ENCODE results near the gene FHIT.

Gene FHIT

DNA sequence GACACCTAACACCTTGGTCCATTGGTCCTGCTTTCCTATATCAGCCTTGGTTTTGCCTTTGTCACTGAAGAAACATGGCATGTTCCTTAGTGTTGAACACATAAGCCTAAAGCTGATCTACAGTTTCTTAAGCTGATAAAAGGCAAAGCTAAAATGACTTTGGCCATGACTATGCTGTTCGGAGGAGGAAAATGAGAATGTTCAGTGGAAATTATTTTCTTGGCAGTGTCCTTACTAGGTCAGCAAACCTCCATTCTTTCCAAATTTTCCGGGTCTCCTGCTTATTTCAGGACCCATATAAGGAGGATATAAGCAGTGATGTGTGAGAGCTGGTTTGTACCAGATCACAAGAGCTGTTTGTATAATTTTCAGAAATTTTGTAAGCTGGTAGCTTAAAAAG lies 1368.5 kb downstream of the FHIT start:
- DNase-seq, result no peak

DNA sequence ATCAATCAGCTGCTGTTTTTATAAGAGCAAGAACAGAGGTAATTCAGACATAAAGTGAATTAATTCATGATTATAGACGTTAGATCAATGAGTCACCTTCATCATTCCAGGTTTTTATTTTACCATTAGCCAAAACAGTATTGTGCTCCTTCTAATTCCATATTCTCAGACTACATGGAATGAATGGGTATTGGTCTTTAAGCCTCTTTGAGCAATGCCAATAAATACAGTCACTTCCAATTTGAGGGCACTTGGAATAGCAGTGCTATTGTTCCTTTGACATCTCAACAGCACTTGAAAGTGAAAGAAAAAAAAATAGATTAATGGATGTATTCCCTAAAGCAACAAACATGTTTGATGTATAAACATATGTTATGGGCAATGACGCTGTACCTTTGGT lies 1370.5 kb downstream of the FHIT start:
- DNase-seq, result no peak

DNA sequence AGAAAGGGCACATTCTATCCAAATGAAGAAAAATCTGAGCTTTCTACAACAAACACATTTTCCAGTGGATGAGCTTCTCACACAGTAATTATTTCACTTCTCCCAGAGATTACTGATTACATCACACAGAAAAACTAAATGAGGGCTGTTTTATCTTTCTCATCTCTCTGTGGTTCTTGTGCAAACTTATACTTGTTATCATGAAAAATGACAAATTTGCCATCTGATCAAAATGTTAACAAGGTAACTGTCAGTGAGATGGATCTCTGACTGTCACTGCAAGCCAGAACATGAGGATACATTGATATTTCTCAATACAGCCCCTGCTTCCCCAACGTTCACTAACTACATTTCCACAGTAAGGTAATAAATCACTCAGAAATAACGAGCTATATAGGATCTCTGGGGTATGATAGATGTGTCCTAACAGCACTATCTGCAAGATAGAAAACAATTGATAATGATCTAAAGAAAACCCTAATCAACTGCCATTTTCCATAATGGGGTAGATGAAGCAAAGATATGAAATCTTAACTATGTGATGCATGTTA lies 1372.1 kb downstream of the FHIT start:
- DNase-seq, result no peak

DNA sequence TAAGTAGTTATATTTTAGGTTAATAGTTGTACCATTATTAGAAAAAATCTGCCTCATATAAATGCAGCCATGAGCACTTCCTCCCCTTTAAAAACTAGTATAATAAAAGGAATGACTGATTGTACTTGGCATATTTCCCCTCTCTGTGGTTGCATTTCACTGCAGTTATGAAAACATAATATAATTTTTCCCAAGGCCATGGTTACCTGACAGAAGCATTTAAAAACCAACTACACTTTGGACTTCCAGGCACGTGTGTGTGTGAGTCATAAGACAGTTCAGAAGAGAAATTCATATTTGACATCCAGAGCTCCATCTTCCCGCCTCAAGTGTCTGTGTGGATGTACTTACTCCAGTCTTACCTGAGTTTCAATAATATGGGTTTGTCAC lies 1373.2 kb downstream of the FHIT start:
- no peak for DNase-seq

DNA sequence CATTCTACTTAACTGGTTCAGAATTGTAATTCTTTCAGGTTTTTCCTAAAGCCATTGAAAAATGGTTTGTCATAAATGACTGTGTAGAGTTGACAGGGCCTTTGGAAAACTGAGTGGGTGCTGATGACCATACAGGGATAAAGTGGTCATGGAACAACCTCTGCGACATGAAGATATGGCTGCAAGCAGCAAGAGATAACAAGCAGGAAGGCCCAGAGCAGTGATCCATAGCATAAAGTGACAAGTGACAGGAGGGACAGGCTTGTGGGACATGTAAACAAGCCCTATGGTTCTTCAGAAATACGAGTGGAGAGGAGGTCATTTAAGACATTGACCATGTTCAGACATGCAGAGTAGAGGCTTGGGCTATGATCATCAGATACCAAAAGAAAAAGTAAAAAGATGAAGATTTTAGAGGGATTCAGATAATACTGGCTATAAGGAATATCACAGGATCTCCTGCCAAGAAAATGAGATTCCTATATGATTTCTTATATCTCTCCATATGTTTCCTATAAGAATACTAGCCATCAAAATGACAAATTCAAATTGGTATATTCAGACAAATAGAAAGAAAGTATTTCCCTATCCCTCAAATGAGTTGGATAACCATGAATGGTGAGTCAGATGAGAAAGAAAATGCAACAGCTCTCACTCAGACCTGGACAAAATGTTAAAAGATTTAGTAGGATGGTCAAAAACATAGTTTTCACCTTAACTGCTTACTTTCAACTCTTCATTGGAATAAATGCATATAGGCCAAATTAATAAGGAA lies 1373.8 kb downstream of the FHIT start:
- no peak for DNase-seq

DNA sequence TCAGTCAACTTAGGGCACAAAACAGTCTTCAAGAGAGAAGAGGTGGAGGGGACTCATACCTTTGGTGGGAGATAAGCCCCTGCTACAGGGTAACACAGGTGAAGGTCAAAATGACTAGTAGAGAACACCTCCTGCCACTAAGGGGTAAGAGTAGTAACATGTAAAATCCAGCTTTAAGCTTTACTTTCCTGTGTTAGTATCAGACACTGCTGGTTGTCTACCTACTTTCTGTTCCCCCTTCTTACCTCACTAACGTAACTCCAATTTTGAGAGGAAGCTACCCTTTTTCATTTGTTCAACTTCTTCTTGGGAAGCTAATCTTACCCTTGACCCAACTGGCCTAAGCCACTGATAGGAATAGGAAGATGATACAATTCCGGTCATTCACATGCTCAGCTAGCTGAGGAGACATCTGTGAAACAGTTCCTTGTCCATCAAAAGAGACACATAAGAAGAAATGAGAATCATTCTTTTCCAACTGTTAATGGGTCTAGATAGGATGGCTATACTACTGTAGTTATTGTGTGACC lies 1374.7 kb downstream of the FHIT start:
- no peak for DNase-seq

DNA sequence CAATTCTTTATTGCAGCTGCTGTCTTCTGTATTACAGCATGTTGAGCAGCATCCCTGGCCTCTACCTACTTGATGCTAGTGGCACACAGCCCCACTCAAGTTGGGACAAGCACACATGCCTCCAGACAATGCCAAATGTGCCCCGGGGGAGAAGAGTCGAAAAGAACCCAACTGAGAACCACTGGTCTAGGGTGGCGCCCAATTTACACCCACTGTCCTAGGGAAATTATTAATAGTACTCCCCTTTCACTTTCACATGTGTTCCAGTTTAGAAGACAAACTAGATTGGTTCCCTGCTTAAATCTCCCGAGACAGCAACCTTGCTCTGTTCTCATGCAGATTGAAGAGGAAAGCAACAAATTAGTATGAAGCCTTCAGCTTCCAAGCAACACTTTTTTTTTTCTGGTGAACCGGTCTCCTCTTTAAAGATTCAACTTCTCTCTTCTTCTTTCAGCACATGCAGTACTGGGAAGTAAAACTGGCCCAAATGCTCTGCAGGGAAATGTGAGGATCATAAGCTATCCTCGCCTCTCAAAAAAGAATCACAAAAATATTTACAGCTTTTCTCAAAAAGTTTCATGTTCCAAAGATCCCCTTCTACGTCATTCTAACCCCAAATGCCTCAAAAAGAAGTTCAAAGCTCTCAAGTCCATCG lies 1377.5 kb downstream of the FHIT start:
- no peak for DNase-seq

DNA sequence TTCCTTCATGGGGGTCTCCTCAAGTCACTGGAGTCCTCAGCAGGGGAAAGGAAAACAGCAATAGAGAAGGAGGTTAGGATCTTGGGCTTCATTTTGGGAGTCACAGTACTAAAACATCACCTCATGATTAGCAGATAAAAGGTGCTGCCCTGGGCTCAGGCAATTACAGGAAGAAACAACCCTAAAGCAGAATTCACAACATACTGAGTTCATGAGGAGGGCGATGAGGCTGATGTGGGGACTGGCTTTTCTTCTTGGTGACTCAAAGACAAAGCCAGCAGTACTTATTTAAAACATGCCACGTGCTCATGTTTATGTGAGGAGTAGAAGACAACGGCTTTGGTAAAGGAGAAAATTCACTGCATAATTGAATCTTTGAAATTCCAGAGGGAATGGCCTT lies 1379.1 kb downstream of the FHIT start:
- no peak for DNase-seq

DNA sequence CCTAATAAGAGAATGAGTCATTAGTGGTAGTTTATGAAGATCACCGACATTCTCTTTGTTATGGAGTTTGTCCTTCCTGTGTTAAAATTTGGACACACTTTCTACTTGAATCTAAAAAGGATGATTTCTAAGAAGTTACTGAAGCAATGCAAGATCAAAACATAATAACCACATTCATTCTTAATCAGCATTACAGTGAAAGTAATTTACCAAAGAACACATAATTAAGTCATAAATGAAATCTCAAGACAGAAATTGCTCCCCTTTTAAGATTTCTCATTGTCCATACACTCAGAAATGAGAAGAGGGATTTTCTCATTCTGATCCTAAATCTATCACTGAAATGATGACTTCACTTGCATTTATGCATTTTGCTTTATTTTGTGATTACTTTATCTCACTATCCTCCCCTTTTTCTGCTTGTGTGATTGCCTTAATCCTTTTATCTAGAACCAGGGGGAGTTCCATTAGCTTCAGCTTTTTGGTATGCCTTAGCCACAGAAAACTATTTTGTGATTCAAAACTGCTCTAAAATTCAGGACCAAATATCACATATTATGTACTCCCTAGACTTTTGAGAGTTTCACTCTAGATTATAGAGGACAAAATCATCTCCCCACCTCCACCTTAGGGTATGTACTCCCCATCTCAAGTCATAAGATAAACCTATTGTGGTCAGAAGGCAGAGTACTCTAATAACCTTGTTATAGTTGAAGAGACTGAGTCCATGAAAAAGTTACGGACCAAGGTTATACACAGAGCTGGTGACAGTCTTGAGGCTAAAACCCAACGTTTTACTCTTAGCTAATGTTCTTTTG lies 1383.9 kb downstream of the FHIT start:
- no peak for DNase-seq

DNA sequence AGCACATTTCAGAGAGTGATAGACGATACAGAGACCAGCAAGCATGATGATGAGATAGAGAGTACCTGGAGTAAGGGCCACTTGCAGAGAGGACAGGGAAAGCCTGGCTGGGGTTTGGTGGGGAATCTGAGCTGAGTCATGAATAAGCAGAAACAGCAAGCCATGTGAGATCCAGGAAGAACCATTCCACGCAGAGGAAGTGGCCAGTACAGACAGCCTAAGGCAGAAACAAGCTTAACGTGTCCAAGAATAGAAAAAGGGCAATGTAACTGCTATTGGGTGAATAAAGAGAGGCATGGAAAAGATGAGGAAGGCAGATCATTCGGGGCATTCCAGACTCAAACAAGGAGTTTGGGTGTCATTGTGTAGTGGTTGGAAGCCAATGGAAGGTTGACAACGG lies 1385.2 kb downstream of the FHIT start:
- DNase-seq, result no peak

DNA sequence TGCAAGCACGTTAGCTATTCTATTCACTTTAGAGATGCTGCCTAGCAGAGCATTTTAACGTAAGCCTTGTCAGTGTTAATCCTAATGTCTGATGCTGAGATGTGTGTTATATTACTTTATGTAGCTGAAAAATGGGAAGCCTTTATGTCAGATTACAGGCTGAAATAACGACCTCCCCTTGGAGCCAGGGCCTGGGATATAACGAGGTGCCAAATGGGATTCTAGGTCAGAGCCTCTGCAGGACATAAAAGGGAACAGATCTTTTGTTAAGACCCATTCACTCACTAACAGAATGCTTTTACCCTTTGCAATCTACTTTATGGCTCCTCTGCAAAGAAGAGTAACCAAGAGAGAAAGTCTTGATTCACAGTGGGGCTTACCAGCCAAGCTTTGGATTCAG lies 1385.9 kb downstream of the FHIT start:
- DNase-seq, result no peak

DNA sequence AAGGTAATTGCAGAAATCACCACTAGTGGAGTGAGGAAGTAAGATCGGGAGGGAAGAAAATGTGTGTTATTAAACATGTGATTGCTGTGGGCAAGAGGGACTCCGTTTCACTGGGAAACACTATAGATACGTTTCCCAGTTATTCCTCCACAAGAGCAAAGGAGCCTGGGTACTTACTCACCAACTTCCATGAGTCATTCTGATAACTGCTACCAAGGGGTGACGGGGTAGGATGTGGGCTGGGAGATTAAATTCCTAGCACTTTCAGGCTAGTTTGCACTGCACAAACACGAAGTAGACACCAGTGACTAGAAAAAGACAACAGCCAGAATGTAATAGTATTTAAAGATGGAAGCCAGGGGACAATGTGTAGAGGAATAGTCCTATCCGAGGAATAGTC lies 1388.6 kb downstream of the FHIT start:
- DNase-seq, result no peak

DNA sequence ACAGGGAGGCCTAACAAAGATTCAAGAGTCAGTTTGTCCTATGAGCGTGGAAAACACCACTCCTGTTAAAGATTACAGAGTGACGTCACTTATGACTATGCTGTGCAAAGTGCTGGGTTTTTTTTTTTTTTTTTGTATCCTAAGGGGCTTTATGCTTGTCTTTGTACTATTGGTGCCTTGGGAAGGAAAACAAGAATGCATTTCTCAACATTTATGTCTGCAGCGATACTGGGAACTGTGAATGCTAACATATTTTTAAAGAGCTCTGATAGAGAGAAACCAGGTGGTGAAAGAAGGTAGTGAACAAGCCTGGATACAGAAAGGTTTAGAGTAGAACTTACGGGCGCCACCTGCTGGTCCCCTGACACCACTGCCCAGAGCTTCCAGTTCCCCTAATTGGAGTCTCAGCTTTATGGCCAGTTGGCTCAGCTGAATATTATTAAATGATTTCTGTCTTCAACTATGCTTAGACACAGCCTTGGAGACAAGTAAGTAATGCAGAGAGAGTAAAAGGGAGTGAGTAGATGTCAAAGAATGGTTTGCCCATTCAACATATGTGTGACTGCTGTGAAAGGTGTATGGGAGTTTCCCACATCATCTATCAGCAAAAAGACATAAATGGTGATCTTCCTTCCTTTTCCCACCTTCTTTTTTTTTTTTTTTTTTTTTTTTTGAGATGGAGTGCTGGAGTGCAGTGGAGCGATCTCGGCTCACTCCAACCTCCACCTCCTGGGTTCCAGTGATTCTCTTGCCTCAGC lies 1393.5 kb downstream of the FHIT start:
- DNase-seq, result peak; percentile 85 to 87

DNA sequence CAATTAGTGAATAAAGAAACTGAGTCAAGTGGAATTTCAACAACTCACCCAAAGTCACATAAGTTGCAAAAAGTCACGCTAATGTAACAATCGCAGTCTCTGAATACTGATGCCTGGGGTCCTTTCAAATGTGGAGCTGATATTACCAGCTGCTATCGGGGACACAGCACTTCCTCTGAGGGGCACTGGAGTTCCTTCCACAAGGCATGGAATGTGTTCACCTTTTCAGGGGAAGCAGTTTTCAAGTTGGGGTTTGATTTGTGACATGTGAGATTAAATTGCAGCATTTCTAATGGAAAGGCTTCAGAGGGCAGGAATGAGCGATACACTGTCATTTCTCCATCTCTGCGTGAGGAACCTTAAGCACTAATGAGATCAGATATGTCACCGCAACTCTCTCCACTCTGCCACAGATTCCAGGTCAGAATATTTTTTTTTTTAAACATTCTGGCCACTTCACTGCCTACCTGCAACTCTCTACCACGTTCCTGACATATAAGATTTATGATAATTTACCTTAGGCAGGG lies 1394.3 kb downstream of the FHIT start:
- DNase-seq, result no peak

DNA sequence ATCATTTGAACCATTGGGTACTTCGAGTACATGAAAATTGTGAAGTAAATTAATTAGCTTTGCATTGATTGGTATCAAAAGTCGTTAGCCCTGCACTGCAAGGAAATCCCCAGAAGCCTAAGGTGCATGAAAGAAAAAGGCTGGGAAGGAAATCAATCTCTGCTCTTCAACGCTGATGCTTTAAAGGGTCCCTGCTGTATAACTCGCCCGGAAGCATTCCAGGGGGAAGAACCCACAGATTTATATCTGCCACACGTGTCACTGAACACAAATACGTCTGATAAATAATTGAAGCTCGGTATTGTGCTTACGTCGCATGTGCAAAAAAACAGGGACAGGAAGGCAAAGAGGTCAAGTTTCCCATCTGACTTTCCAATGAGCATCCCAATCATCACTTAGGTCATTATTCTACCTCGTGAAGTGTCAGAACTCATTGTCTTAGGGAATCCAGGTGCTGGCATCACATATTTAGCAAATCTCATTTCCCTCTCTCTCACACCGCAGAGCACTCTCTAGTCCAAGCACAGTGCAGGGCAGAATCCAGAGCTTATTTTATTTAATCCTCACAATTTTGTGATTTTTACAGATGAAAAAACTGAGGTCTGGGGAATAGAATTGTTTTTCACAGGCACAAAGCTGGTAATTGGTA lies 1397.1 kb downstream of the FHIT start:
- DNase-seq, result no peak

DNA sequence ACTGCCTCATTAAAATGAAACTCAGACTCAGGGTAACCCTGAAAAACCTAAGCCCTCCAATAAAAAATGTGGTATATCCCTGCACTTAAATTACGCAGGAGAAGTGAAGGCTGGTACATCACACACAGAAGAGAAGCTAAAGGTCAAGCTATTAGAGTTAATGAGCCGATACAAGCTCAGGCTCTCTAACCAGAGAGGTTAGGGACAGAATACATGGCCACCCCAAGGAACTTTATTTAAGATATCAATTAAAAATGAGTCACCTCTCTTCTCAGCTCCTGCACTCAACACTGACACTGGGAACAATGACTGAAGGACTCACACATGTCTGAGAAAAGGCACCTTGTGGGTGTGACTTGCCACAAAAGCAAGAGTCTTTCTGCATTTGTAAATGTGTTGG lies 1400.8 kb downstream of the FHIT start:
- no peak for DNase-seq

DNA sequence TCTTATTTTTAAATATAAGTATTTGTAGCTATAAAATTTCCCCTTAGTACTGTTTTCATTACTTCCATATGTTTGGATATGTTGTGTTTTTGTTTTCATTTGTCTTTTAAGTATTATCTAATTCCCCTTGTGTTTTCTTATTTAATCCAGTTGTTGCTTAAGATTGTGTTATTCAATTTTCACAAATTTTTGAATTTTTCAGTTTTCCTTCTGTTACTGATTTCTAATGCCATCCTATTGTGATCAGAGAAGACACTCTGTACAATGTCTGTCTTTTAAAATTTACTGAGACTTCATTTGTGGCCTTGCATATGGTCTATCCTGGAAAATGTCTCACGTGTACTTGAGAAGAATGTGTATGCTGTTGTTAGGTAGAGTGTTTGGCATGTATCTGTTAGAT lies 1405.9 kb downstream of the FHIT start:
- DNase-seq, result no peak

DNA sequence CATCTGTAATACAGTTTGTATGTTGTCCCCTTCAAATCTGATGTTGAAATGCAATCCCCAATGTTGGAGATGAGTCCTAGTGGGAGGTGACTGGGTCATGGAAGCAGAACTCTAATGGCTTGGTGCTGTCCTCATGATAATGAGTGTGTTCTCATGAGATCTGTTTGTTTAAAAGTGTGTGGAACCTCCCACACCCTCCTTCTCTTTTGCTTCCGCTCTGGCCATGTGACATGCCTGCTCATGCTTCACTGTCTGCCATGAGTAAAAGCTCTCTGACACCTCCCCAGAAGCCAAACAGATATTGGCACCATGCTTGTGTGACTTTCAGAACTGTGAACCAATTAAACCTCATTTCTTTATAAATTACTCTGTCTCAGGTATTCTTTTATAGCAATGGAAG lies 1407.4 kb downstream of the FHIT start:
- no peak for DNase-seq

DNA sequence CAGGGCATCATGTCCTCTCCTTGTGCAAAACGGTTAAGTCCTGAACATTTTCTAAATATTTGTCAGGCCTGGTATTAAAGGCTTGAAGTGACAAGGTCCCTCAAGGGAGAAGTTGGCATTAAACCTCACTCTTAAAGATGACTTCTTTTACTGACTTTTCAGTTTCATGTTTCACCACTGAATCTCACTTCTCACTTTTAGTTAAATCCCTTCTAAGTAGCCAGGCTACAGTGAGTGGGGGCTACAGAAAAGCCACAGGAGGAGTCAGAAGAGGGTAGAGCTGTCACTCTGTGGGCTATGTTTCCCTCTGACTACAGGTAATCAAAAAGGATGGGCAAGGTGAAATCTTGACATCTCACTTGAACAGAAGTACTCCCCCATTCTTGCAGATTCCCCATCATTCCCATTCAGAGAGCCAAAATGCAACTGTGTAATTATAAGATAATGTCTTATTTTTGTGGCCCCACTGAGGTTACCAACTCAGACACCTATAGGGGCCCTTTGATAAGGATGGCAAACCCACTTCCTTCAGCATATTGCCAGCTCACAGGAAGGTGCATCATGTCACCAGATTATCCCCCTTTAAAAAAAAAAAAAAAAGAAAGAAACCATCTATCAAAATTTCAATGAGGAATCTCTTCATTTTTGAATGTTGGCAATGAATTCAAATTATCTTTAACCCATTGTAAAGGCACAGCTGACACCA lies 1411.3 kb downstream of the FHIT start:
- DNase-seq, result no peak

DNA sequence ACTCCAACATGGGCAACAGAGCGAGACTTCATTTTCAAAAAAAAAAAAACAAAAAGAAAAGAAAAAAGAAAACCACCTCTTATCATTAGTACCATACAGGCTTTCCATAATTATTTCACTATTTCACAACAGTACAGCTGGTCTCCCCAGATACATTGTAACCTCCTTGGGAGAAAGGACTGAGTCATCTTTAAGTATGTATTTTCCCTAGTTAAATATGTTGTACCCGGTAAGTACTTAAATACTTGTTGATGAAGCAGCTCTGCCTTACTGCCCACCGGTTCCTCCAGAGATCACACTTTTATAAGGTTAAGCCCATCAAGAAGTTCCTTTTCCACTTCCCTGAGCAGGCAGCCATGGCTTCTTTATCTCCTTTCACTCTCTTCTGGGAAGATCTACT lies 1412.0 kb downstream of the FHIT start:
- no peak for DNase-seq

DNA sequence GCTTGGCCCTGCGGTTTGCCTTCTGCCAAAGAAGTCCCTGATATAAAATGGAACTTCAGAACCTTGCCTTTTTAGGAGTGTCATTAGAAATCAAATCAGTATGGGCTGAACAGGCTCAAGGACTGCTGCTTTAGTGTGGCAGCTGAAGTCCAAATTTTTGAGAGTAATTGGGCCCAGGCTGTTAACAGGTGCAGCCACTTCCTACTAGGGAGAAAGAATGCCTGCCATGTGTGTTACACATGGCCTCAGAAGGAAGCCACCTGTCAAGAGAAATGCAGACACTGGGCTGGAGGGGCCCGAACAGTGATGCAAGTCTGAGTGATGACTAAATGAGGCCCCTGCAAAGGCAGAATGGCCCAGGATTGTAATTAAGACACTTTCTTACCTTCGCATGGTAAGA lies 1414.7 kb downstream of the FHIT start:
- no peak for DNase-seq
